Tongue (tissue), 2 donors: Measurements from ENCODE around the gene ZC3HAV1. TPM values are rescaled to one million over a fixed set of nuclear protein-coding genes. Genes with fewer than 3 reads are reported as not detected.
A peak's percentile ranks its signal among the peaks of the same experiment; 100 is the strongest.
"Not testable (repeated sequence)": the region's sequence is repeated elsewhere in the genome, so short reads cannot be mapped to it uniquely, and the experiment has no call there.

Source experiments
- DNase-seq: peaks from one replicate; pipeline ENCODE4 v3.0.0-alpha.2; 2015
- total RNA-seq: library from RNA; depleted of rRNA; stranded (reverse); fragments of >200 nt; gene quantifications from one replicate; pipeline ENCODE4 v1.2.3, GENCODE V29; 2014

The ZC3HAV1 gene
- total RNA-seq, 1 donor from 2014 or later: 25.4 TPM

DNA sequence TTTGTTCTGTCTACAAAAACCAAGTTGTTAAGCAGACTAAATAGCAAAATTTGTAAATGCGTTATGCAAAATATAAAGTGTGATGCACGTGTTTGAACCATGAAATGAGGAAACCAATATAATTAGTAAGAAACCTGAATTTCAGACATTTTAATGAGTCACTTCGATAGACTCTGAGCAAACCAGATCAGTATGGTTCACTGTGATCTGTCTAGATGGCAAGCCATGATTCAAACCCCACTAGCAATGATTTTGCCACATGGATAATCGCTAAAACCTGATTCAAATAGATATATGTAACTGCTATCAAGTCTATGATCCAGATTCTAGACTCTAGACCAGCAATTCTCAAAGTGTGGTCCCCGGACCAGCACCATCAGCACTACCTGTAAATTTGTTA is 24.8 kb downstream of the ZC3HAV1 start:
- DNase-seq: no peak

DNA sequence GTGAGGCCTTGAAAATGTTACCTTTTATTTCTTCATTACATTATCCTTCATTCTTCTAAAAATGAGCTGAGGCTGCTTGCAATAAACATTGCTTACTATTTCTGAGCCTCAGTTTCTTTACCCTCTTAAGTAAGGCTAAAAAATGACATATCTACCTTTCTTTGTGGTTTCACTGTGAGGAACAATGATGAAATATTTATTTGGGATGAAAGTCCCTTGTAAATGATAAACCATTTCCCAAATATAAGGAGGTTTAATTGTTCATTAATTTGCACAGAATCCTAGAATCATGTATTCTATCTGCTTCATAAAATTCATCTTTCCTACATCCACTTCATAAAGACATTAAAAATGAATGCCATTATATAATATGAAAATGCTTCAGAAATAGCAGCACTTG is 27.9 kb downstream of the ZC3HAV1 start:
- no peak for DNase-seq

DNA sequence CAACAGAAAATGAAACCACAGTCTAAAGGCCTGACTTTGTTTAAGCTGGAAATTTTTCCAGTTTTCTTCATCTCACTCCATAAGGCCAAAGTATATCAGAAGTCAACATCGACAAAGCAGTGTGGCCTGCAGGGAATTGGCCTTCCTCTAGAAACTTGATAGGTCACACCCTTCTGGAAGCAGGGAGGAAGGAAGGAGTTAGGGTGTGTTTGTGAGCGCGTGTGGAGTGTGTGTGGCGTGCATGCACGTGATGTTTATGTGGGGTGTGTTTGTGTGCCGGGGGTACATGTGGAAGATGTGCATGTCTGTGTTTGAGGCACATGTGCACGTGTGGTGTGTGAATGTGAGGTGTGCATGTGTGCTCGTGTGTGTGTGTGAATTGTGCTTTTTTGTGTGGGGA is 28.6 kb downstream of the ZC3HAV1 start:
- no peak for DNase-seq

DNA sequence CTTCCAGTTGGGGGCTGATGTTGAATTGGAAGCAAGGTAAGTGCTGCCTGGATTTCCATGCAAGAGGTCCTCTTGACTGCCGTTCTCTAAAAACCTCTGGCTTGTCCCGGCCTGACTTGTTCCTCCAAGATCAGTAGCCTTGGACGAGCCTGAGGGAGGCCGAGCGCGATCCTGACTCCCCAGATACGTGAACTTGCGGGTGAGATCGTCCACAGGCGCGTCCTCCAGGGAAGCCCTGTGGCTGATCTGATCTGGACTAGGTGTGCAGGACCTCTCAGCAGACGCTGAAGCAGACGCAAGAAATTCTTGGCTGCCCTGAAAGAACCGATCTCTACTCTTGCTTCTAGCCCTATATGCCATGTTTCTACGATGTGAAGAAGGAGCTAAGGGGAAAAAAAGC is 29.7 kb downstream of the ZC3HAV1 start:
- no peak for DNase-seq

DNA sequence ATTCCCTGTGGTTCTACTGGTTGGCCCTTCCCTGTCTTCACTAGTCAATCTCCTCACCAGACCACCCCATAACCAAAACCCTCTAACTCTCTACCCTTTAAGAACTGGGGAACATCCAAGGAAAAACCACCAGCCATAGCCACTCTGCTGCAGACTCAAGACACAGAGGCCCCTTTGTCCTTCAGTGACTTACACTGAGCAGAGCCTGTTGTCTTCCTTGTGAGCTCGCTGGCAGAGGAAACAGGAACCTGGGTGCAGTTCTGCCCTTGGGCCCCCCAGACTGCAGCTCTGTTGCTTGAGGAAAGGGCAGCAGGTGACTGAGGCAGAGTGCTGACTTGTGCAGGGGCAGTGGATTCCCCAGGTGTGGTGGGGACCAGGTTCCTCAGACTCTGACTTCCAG is 30.6 kb downstream of the ZC3HAV1 start:
- DNase-seq: no peak

DNA sequence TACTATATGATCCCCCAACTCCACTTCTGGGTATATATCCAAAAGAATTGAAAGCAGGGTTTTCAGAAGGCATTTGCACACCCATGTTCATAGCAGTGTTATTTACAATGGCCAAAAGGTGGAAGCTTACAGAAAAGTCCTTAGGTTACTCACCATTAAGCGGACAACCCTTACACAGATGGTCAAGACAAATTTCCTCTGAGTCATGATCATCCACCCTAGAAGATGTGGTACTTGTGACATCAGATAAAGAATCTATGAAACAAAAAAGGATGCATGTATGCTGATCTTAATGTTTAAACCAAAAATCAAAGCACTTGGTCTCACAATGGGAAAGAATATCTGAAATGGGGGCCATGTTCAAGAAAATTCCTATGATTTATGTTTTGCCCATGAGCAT is 31.1 kb downstream of the ZC3HAV1 start:
- no peak for DNase-seq

DNA sequence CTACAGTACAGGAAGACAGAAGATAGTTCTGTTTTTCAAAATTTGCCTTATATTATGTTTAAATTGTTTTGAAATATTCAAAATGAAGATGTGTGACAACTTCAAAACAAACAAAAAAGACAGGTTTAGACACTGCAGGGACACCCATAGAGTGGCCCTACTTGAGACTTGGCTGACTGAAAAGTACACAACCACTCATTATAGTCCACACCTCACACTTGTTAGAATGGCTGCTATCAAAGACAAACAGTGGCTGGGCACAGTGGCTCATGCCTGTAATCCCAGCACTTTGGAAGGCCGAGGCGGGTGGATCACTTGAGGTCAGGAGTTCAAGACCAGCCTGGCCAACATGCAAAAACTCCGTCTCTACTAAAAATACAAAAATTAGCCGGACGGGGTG is 31.8 kb downstream of the ZC3HAV1 start:
- not testable (repeated sequence) for DNase-seq

DNA sequence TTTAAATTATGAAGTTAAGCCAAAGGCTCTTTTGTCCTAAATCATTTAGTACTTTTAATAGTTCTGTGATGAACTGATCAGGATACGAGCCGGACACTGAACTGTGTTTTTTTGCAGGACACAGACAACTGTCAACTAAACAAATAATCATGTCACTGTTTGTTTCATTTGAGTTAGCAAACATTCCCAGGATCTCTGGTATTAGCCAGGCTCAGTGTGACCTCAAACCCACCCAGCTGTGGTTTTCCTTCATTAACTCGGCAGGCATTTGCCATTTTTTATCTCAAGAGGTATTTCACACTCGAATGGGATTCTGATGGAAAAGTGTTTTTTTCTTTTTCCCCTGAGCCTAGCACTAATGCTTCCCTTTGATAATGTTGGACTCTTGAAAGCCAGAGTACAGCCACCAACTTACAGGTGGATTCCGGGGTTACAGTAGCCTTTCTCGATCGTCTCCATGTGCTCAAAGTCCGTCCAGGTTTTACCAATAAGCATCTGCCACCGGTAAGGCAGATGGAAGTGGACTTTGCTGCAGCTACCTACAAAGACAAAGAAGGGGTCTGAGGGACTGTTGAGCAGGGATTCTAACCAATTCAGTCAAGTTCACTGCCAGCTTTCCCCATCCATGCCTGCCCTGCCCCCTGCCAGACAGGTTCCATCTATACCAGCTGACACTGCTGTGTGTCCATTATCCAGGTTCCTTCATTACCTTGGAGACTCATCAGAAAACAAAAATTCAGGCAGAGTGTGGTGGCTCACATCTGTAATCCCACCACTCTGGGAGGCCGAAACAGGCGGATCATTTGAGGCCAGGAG is 33.4 kb downstream of the ZC3HAV1 start:
- no peak for DNase-seq

DNA sequence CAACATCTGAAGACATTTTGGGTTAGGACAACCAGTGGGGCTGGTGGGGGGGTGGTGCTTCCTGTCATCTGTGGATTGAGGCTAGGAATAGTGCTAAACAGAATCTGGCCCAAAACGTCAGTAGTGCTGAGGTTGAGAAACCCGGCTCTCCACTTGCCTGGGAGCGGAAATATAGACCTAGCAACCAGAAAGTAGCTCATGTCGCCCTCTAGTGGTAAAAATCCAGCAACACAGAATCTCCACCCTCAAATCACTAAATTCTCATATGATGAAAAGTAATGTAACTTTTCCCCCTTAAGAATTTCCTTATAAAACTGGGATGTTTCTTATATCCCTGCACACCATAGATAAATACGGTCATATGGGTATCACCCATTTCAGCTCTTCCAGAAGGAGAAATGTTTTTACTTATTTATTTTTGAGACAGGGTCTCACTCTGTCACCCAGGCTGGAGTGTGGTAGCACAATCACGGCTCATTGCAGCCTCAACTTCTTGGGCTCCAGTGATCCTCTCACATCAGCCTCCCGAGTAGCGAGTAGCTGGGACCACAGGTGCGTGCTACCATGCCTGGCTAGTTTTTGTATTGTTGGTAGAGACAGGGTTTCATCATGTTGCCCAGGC is 34.4 kb downstream of the ZC3HAV1 start:
- peak; percentile 90 for DNase-seq

DNA sequence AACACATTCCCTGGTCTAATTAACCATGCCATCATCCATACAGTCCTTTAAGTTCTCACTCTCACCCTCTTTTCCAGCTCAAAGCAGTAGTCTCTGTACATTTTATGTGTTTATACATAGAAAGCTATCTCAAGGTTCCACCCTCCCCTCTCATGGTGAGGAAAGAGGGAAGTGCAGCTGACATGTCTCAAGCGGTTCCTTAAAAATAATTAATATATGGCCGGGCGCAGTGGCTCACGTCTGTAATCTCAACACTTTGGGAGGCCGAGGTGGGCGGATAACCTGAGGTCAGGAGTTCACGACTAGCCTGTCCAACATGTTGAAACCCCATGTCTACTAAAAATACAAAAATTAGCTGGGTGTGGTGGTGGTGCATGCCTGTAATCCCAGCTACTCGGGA is 36.7 kb downstream of the ZC3HAV1 start:
- no peak for DNase-seq

DNA sequence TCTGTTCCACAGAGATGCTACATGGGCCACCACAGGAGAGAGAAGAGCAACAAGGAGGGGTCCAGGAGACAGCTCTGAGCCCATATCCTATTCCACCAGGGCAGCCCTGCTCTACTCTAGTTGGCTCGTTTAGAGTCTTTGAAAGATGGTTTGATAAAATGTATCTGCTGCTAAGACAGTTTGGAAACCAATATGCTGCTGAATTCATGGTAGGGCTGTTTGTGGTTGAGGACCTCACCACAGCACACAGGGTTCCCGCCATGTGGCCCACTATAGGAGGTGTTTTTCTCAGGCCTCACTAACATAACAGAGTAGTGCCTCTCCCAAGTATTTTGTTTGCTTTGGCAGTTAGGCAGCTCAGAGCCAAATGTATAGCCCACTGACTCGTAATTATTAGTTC is 37.8 kb downstream of the ZC3HAV1 start:
- no peak for DNase-seq

DNA sequence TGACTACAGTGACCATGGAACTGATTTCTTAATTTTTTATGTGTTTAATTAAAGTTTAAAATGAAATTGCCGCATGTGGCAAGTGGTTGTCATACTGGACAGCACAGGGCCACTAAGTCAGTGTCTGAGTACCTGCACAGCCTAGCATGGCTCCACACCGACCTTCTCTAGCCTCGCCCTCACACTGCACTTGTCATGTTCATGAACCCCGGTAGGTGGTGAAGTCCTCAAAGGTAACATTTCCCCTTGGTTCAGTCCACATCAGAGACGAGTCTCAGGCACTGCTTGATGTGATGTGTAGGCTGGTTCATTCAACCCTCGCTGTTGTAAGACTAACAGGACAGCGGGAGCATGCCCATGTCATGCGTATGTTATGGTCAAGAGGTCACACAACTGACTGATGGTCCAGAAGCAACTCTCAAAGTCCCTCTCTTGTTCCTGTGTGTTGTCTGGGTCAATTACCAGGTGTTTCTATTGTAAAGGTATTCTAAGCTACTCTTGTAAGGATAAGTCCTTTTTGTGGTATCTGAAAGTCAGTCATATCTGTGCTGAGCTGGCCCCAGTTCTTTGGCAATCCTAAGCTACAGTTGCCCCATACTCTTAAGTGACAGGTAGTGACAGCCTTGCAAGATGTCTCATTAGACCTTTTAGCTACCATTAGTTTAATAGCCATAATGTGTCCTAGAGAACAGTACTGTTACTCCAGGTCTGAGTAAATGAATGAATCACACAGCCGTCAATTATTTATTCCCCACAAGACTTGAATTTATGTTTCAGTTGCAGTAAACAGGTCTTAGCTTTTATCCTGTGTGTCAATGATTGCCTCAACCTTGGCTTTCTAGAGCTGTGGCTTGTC is 40.7 kb downstream of the ZC3HAV1 start:
- DNase-seq: no peak

DNA sequence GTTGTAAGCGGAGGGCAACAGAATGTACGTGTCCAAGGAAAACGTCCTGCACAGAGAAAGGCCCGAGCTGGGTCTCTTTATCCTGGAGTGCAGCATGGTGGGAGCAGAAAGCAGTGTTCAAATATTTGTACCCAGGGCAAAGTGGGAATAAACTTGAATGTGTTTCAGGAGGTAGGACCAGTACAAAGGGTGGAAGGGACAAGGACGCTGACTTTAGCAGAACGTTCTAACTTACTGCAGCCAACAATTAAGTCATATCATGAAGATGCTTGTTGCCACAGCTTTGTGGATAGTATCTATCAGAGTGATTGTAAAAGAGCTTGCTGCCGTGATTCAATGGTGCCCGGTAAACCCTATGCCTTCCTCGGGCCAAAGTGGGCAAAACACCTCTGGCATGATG is 43.2 kb downstream of the ZC3HAV1 start:
- DNase-seq: no peak

DNA sequence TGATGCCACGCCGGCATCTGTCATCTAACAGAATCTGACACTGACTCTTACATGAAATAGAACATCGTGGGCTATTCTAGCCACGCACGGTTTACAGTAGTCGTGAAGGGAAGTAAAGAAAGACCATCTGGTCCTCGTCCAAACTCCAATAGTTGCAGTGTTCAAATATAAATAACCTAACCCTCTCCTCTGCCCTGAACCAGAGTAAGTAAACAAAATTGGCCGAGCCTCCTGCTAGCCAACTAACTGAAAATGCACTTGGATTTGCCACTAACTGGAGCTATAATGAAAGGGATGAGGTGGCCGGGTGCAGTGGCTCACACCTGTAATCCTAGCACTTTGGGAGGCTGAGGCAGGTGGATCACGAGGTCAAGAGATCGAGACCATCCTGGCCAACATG is 44.2 kb downstream of the ZC3HAV1 start:
- no peak for DNase-seq

DNA sequence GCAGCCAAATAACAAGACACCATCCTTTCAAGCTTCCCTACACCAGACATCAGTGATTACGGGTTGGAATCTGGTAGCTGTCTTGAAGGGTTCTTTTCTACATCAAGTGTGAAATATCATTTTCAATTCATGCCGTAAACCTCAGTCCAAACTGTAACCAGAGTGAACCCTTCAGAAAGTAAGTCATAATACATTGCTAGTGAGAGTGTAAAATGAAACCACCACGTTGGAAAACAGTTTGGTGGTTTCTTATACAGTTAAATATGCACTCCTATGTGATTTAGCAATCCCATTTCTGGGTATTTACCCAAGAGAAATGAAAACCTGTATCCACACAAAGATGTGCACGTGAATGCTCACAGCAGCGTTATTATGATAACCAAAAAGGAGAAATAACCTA is 48.1 kb downstream of the ZC3HAV1 start:
- DNase-seq: no peak

DNA sequence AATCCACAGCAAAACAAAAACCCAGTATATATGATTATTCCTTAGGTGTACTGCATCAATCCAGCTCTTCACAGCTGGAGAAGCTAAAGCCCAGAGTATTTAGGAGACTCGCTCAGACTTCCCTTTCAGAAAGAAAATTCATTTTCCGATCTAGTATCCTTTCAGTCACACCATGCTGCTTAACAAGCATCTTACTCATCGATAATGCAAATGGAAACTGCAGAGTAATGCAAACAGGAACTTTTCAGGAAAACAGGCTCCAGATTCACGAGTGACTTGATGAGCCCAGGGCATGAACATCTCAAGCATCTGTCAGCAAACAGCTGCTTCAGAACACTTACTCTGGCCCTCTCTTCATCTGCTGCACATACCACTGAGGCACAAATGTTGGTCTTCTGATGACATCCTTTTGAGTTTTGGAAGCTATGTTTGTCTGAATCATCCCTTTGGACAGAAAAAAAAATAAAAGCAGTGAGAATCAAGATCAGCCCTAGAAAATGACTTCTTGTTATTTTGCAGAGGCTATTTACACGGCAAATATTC is 48.8 kb downstream of the ZC3HAV1 start:
- DNase-seq: peak; percentile 9

DNA sequence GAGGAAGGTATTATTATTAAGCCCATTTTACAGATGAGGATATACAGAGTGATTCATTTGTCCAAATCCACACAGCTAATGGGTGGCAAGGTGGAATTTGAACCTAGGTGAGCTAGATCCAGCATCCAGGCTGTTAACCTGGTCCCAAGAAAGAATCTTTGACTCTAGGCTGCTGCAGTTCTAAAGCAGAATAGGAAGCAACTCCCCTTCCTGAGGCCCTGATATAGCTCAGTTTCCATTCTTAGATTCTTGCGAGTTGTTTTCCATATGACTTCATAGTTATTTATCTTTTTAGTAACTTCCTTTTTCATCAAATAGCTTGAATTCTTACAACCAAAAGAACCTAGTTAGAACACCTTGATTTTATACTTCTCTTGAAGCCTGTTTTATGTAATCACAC is 49.6 kb downstream of the ZC3HAV1 start:
- DNase-seq: peak; percentile 2

DNA sequence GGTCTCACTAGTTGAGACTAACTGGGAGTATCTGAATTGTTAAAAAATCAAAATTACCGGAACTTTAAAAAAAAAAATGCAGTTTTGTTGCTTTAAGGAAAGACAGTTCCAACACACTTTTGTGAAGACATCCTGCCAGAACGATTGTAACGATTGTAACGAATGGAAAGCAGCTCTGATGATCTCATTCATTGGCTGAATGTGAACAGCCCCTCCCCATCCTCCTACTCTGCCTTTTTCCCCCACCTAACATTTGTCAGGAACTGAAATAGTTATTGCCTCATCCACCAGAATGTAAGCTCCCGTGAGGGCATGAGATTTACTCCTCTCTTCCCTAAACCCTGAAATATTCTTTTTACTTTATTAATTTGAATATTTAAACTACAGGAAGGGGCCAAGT is 50.6 kb downstream of the ZC3HAV1 start:
- DNase-seq: peak; percentile 76

DNA sequence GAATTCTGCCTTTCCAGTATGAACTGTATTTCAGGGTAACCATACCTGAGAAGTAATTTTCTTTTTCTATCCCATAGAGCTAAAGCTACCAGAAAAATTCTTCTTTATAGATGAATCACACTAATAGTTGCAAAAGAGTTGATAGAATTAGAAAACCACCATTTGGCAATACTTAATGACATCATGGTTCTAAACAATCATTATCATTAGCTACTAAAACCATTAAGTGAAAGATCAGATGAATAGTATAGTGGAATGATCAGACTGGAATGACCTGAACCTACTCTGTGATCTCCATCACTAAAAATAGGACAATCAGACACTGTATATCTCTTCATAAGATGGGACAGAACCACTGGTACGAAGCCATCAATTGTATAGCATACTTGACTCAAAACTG is 53.8 kb downstream of the ZC3HAV1 start:
- no peak for DNase-seq

DNA sequence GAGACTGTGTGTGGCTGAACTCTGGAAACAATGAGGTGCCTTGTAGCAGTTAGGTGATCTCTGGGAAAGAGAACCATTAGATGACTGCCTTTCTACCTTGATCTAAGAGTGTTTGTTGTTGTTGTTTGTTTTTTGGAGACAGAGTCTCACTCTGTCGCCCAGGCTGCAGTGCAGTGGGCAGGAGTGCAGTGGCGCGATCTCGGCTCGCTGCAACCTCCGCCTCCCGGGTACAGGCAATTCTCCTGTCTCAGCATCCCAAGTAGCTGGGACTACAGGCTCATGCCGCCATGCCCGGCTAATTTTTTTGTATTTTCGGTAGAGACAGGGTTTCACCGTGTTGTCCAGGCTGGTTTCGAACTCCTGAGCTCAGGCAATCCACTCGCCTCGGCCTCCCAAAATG is 54.9 kb downstream of the ZC3HAV1 start:
- DNase-seq: not testable (repeated sequence)

DNA sequence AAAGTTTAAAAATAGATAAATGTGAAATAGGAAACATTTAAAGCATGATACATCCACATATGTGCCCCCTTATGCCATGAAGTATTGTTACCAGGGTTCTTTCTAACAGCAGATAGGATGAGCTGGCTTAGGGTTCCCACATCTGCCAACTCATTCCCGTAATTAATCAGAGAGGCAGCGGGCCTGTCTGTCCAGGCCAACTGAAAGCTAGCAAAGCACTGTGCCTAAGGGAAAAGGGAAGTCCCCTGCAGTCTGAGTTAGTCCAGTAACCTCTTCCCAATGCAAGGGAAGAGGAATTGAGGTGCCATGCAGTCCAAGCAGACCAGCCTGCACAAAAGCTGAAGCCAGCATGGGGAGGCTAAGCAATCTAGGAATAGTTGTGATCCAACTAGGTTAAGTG is 55.4 kb downstream of the ZC3HAV1 start:
- DNase-seq: no peak

DNA sequence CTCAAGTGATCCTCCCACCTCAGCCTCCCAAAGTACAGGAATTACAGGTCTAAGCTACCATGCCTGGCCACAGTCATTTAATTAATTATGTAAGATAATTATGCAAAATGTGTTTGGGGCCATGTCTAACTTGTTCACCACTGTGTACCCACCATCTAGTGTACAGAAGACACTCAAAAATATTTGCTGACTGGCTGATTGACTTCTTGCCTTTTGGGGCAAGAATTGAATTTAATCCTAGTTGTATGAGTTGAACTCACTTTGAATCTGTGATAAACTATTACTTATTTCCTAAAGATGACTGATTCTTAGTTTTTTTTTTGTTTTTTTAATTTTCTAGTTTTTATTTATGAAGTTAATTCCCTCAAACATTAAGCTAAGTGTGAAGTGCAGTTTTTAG is 57.9 kb downstream of the ZC3HAV1 start:
- DNase-seq: no peak

DNA sequence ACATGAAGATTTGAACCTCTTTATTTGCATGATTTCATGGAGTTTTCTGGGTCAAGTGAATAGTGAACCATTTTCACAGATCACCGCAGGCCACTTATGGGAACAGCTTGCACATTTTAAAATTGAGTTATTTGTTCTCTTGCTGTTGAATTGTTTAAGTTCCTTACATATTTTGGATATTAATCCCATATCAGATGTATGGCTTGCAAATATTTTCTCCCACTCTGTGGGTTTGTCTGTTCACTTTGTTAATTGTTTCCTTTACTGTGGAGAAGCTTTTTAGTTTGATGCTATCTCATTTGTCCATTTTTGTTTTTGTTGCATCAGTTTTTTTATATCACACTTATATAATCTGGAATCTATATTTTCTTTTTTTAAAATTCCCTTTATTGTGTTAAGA is 59.6 kb downstream of the ZC3HAV1 start:
- DNase-seq: no peak
